Measurements from ENCODE around the gene THRB.

The THRB gene

DNA sequence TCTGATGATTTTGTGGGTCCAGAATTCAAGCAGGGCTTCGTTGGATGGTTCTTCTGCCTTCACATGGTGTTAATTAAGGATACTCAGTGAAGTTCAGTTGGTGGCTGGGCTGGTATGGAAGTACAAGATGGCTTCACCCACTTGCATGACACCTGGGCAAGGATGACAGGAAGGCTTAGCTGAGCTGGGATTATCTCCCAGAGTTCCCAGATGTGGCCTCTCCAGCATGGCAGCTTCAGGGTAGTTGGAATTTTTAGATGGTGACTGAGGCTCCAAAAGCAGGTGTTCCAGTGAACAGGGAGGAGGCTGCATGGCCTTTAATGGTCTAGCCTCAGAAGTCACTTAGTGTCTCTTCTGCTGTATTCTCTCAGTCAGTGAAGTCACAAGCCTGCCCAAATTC lies 135.5 kb downstream of the THRB start:
- H3K4me2 ChIP-seq (ENCODE audit: low read depth, low read length, poor library complexity, severe bottlenecking): no peak overlapping the region
- no peaks in the 10 kb centered on the region for H3K9me3 ChIP-seq (ENCODE audit: insufficient read depth, low read length)
- H3F3A ChIP-seq (ENCODE audit: insufficient read depth): no peaks in the 10 kb centered on the region
- H3K27me3 ChIP-seq (ENCODE audit: low read length): 0 out of 2 replicates have a peak, but pooled peaks cover 3% of the 10 kb centered on the region
- no peak overlapping the region for H3K27ac ChIP-seq (ENCODE audit: low read depth, low read length)
- H4K20me1 ChIP-seq (ENCODE audit: low read depth, low read length): no peaks in the 10 kb centered on the region
- no peaks in the 10 kb centered on the region for H3K36me3 ChIP-seq (ENCODE audit: low read length)
- H2AFZ ChIP-seq (ENCODE audit: low read depth, low read length, severe bottlenecking): no peak overlapping the region
- H3K79me2 ChIP-seq (ENCODE audit: insufficient read depth, low read length): no peaks in the 10 kb centered on the region
- no peaks in the 10 kb centered on the region for H3K9me2 ChIP-seq (replicated peaks; ENCODE audit: insufficient read depth, low read length)
- H3K4me3 ChIP-seq (ENCODE audit: insufficient read depth, low read length, poor library complexity, severe bottlenecking): no peak overlapping the region
- no peak overlapping the region for H3K9ac ChIP-seq (ENCODE audit: low read length)
- TF ChIP-seq EZH2phosphoT487 (conservative IDR thresholded peaks at IDR 0.05; ENCODE audit: low read length): no peak
- TF ChIP-seq, protein P1, sequence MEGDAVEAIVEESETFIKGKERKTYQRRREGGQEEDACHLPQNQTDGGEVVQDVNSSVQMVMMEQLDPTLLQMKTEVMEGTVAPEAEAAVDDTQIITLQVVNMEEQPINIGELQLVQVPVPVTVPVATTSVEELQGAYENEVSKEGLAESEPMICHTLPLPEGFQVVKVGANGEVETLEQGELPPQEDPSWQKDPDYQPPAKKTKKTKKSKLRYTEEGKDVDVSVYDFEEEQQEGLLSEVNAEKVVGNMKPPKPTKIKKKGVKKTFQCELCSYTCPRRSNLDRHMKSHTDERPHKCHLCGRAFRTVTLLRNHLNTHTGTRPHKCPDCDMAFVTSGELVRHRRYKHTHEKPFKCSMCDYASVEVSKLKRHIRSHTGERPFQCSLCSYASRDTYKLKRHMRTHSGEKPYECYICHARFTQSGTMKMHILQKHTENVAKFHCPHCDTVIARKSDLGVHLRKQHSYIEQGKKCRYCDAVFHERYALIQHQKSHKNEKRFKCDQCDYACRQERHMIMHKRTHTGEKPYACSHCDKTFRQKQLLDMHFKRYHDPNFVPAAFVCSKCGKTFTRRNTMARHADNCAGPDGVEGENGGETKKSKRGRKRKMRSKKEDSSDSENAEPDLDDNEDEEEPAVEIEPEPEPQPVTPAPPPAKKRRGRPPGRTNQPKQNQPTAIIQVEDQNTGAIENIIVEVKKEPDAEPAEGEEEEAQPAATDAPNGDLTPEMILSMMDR (IDR thresholded peaks at IDR 0.05; ENCODE audit: insufficient read depth, low read length, poor library complexity, severe bottlenecking): no peak

DNA sequence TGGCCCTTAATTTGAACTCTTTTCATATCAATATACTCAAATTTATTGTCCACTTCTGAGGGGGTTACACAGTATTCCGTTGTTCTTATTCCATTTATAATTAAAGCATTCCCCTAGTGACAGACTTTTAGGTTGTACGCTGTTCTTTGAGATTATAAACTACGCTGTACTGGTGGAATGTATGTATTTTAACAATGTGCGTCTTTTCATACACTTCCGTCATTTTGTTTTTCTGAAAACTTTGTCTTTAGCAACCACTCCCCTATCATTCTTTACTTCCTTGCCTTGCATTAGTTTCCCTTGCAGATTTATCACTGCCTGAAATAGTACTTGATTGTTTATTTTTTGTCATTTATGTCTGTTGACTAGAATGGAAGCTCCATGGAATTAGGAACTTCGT lies 137.0 kb downstream of the THRB start:
- Histone ChIP-seq H3K9ac (ENCODE audit: low read length) (no peak overlapping the region), H3K79me2 (ENCODE audit: insufficient read depth, low read length) (no peaks in the 10 kb centered on the region), H4K20me1 (ENCODE audit: low read depth, low read length) (no peaks in the 10 kb centered on the region), H2AFZ (ENCODE audit: low read depth, low read length, severe bottlenecking) (no peak overlapping the region), H3K27me3 (ENCODE audit: low read length) (0 out of 2 replicates have a peak, but pooled peaks cover 3% of the 10 kb centered on the region), H3K4me2 (ENCODE audit: low read depth, low read length, poor library complexity, severe bottlenecking) (no peak overlapping the region), H3K9me2 (replicated peaks; ENCODE audit: insufficient read depth, low read length) (no peaks in the 10 kb centered on the region), H3F3A (ENCODE audit: insufficient read depth) (no peaks in the 10 kb centered on the region), H3K27ac (ENCODE audit: low read depth, low read length) (no peak overlapping the region), H3K9me3 (ENCODE audit: insufficient read depth, low read length) (no peaks in the 10 kb centered on the region), H3K4me3 (ENCODE audit: insufficient read depth, low read length, poor library complexity, severe bottlenecking) (no peak overlapping the region), H3K36me3 (ENCODE audit: low read length) (no peaks in the 10 kb centered on the region)
- TF ChIP-seq, protein P1 (IDR thresholded peaks at IDR 0.05; ENCODE audit: insufficient read depth, low read length, poor library complexity, severe bottlenecking): no peak
- TF ChIP-seq EZH2phosphoT487 (conservative IDR thresholded peaks at IDR 0.05; ENCODE audit: low read length): no peak

DNA sequence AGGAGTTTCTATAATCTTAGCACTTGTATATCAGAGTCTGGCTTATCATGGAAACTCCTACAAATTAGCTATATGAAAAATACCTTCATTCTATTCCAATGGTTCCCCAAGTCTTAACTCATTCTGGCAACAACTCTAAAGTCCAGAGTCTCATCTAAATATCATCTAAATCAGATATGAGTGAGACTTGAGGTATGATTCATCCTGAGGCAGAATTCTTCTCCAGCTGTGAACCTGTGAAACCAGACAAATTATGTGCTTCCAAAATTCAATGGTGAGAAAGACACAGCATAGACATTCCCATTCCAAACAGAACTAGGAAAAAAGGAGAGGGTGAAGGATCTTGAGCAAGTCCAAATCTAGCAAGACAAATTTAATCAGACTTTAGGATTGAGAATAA lies 138.8 kb downstream of the THRB start:
- no peak overlapping the region for H3K9ac ChIP-seq (ENCODE audit: low read length)
- no peak overlapping the region for H3K4me3 ChIP-seq (ENCODE audit: insufficient read depth, low read length, poor library complexity, severe bottlenecking)
- H3K36me3 ChIP-seq (ENCODE audit: low read length): no peaks in the 10 kb centered on the region
- H3K4me2 ChIP-seq (ENCODE audit: low read depth, low read length, poor library complexity, severe bottlenecking): no peak overlapping the region
- no peaks in the 10 kb centered on the region for H3K79me2 ChIP-seq (ENCODE audit: insufficient read depth, low read length)
- H3F3A ChIP-seq (ENCODE audit: insufficient read depth): no peaks in the 10 kb centered on the region
- no peaks in the 10 kb centered on the region for H3K27me3 ChIP-seq (ENCODE audit: low read length)
- no peak overlapping the region for H2AFZ ChIP-seq (ENCODE audit: low read depth, low read length, severe bottlenecking)
- no peaks in the 10 kb centered on the region for H3K9me2 ChIP-seq (replicated peaks; ENCODE audit: insufficient read depth, low read length)
- no peak for TF ChIP-seq EZH2phosphoT487 (conservative IDR thresholded peaks at IDR 0.05; ENCODE audit: low read length)
- TF ChIP-seq, protein P1 (IDR thresholded peaks at IDR 0.05; ENCODE audit: insufficient read depth, low read length, poor library complexity, severe bottlenecking): no peak
- no peaks in the 10 kb centered on the region for H3K9me3 ChIP-seq (ENCODE audit: insufficient read depth, low read length)
- no peak overlapping the region for H3K27ac ChIP-seq (ENCODE audit: low read depth, low read length)
- H4K20me1 ChIP-seq (ENCODE audit: low read depth, low read length): no peaks in the 10 kb centered on the region

Measured in SU-DHL-6 (cell line).